HCT116 (cell line): ENCODE data around the gene TCIRG1. TPM values are rescaled to one million over a fixed set of nuclear protein-coding genes. Genes with fewer than 3 reads are reported as not detected.

Experiments
- ATAC-seq: fragments of 200-7000 bp; cut with Tn5 transposase; 2 replicates; pipeline ENCODE4 v1.9.1; 2020; ENCODE audit warnings: mild to moderate bottlenecking, moderate library complexity
- BruUV-seq: library from RNA; stranded (reverse); fragments of 400-500 nt; replicated peaks from 2 replicates; lab custom pipeline; 2021; lab: Mats Ljungman, UMichigan
- CTCF ChIA-PET: fragments of 300-600 bp; sonication (Branson Sonifier 250); formaldehyde crosslinking; loops from one replicate; lab custom pipeline; 2021; ENCODE audit warnings: antibody characterized with exemption; lab: Charles Lee
- POLR2A ChIA-PET: fragments of 300-600, 350-600 bp; sonication (Branson Sonifier 250); formaldehyde crosslinking; loops from one replicate; lab custom pipeline; 2021; ENCODE audit warnings: antibody characterized with exemption; lab: Charles Lee
- RAD21 ChIA-PET, 2 experiments: fragments of 300-600 bp; sonication (Branson Sonifier 250); formaldehyde crosslinking; loops; one replicate each; lab custom pipeline; 2023; ENCODE audit warnings: low total read pairs in 2 of 2; ENCODE audit not compliant: uncharacterized antibody in 2 of 2, unreplicated experiment in 2 of 2, low non-redundant PET in 1 of 2; lab: Charles Lee
- DNase-seq: peaks from one replicate; pipeline ENCODE4 v3.0.0-alpha.2; 2010; ENCODE audit warnings: low read depth, low spot score
- H2AFZ ChIP-seq: fragments of 200-600 bp; shearing (Covaris generic), sonication (generic); 2 replicates; pipeline ENCODE4 v1.6.1; 2017; ENCODE audit warnings: low read depth, mixed run types, mixed read lengths, antibody characterized with exemption, low read length; ENCODE audit not compliant: poor library complexity, severe bottlenecking
- H3K27ac ChIP-seq: 2 replicates; pipeline ENCODE4 v1.5.1; 2012; ENCODE audit warnings: low read depth, low read length
- H3K27me3 ChIP-seq: fragments of 200-600 bp; sonication (generic); 2 replicates; pipeline ENCODE4 v1.6.1; 2016; ENCODE audit warnings: mixed run types, low read length, mixed read lengths; ENCODE audit not compliant: insufficient read depth
- H3K36me3 ChIP-seq, 2 experiments: fragments of 200-500 bp in 1 of 2; fragments of 200-600 bp in 1 of 2; sonication (Bioruptor generic) in 1 of 2; sonication (generic) in 1 of 2; 2 replicates each; pipeline versions ENCODE4 v1.5.1 to v1.6.1; 2014 to 2016; ENCODE audit warnings: low read length in 2 of 2, inconsistent platforms in 1 of 2, mixed read lengths in 1 of 2, mixed run types in 1 of 2; ENCODE audit not compliant: insufficient read depth in 2 of 2, control insufficient read depth in 1 of 2
- H3K4me1 ChIP-seq, 2 experiments: fragments of 200-600 bp in 1 of 2; sonication (generic) in 1 of 2; 2 replicates each; pipeline versions ENCODE4 v1.5.1 to v1.6.1; 2012 to 2017; ENCODE audit warnings: low read length in 2 of 2, inconsistent platforms in 1 of 2, mild to moderate bottlenecking in 1 of 2, mixed read lengths in 1 of 2, mixed run types in 1 of 2, moderate library complexity in 1 of 2; ENCODE audit not compliant: insufficient read depth in 2 of 2, control insufficient read depth in 1 of 2
- H3K4me2 ChIP-seq: fragments of 200-600 bp; sonication (generic); 2 replicates; pipeline ENCODE4 v1.6.1; 2017; ENCODE audit warnings: mixed run types, low read length, mixed read lengths
- H3K4me3 ChIP-seq, 2 experiments: fragments of 200-600 bp in 1 of 2; sonication (generic) in 1 of 2; replicated peaks in 1 of 2; 2 replicates each; pipeline ENCODE4 v1.5.1; 2011 to 2016; ENCODE audit warnings: low read length in 2 of 2, control low read depth in 1 of 2, low read depth in 1 of 2, mild to moderate bottlenecking in 1 of 2, mixed read lengths in 1 of 2, mixed run types in 1 of 2
- H3K79me2 ChIP-seq: fragments of 200-600 bp; sonication (generic); 2 replicates; pipeline ENCODE4 v1.6.1; 2017; ENCODE audit warnings: mild to moderate bottlenecking, mixed run types, low read length, moderate library complexity, mixed read lengths; ENCODE audit not compliant: insufficient read depth
- H3K9ac ChIP-seq: fragments of 200-600 bp; sonication (generic); 2 replicates; pipeline ENCODE4 v1.6.1; 2016; ENCODE audit warnings: low read length, mixed read lengths
- H3K9me2 ChIP-seq: fragments of 200-600 bp; sonication (generic), shearing (Covaris generic); 2 replicates; pipeline ENCODE4 v1.6.1; 2017; ENCODE audit warnings: mixed run types, mild to moderate bottlenecking, moderate library complexity; ENCODE audit not compliant: insufficient read depth
- H3K9me3 ChIP-seq, 2 experiments: fragments of 200-500 bp in 1 of 2; fragments of 200-600 bp in 1 of 2; sonication (Bioruptor generic) in 1 of 2; sonication (generic) in 1 of 2; 2 replicates each; pipeline ENCODE4 v1.6.1; 2014 to 2017; ENCODE audit warnings: low read length in 2 of 2, mixed read lengths in 2 of 2, inconsistent platforms in 1 of 2, low read depth in 1 of 2, mild to moderate bottlenecking in 1 of 2, mixed run types in 1 of 2, moderate library complexity in 1 of 2; ENCODE audit not compliant: control insufficient read depth in 1 of 2, insufficient read depth in 1 of 2
- H4K20me1 ChIP-seq: fragments of 200-600 bp; sonication (generic), shearing (Covaris generic); 2 replicates; pipeline ENCODE4 v1.6.1; 2017; ENCODE audit warnings: mixed run types, mild to moderate bottlenecking, moderate library complexity; ENCODE audit not compliant: insufficient read depth
- ATF3 ChIP-seq: IDR thresholded peaks from 2 replicates; pipeline ENCODE4 v1.6.1; 2012
- CBX3 ChIP-seq: IDR thresholded peaks from 2 replicates; pipeline ENCODE4 v1.6.1; 2012; ENCODE audit warnings: low read depth
- CEBPB ChIP-seq: IDR thresholded peaks from 2 replicates; pipeline ENCODE4 v1.6.1; 2012; ENCODE audit warnings: low read depth
- CTCF ChIP-seq, 3 experiments: fragments of 200-600 bp in 1 of 3; sonication (generic) in 1 of 3; IDR thresholded peaks in 2 of 3; conservative IDR thresholded peaks in 1 of 3; 2 replicates each; pipeline ENCODE4 v1.5.1; 2012 to 2017; ENCODE audit warnings: low read depth in 2 of 3, low read length in 2 of 3, antibody characterized with exemption in 1 of 3, borderline replicate concordance in 1 of 3, control low read depth in 1 of 3, mild to moderate bottlenecking in 1 of 3, mixed read lengths in 1 of 3, mixed run types in 1 of 3, moderate library complexity in 1 of 3; ENCODE audit not compliant: insufficient read depth in 1 of 3
- EGR1 ChIP-seq: IDR thresholded peaks from 2 replicates; pipeline ENCODE4 v1.6.1; 2012; ENCODE audit warnings: low read depth
- ELF1 ChIP-seq: IDR thresholded peaks from 2 replicates; pipeline ENCODE4 v1.6.1; 2012; ENCODE audit warnings: low read depth, borderline replicate concordance
- EZH2 ChIP-seq: fragments of 200-600 bp; sonication (generic); IDR thresholded peaks from 2 replicates; pipeline ENCODE4 v1.6.1; 2017; ENCODE audit warnings: antibody characterized with exemption, mixed run types
- EZH2phosphoT487 ChIP-seq: fragments of 200-600 bp; IDR thresholded peaks from 2 replicates; pipeline ENCODE4 v1.6.1; 2018; ENCODE audit warnings: antibody characterized with exemption, borderline replicate concordance
- FOSL1 ChIP-seq: IDR thresholded peaks from 2 replicates; pipeline ENCODE4 v1.6.1; 2012; ENCODE audit warnings: low read depth
- JUND ChIP-seq: IDR thresholded peaks from 2 replicates; pipeline ENCODE4 v1.6.1; 2012
- POLR2A ChIP-seq: IDR thresholded peaks from 2 replicates; pipeline ENCODE4 v1.7.0; 2011; ENCODE audit warnings: borderline replicate concordance; ENCODE audit not compliant: insufficient read depth, insufficient read length; ENCODE audit errors: extremely low read depth
- POLR2AphosphoS5 ChIP-seq: IDR thresholded peaks from 2 replicates; pipeline ENCODE4 v1.6.1; 2011; ENCODE audit warnings: mild to moderate bottlenecking, low read depth, low read length, moderate library complexity
- RAD21 ChIP-seq: IDR thresholded peaks from 2 replicates; pipeline ENCODE4 v1.6.1; 2012; ENCODE audit warnings: low read depth, mild to moderate bottlenecking
- SIN3A ChIP-seq: IDR thresholded peaks from 2 replicates; pipeline ENCODE4 v1.6.1; 2012; ENCODE audit warnings: low read depth
- SRF ChIP-seq: IDR thresholded peaks from 2 replicates; pipeline ENCODE4 v1.6.1; 2012; ENCODE audit warnings: low read depth
- TCF7L2 ChIP-seq: IDR thresholded peaks from 2 replicates; pipeline ENCODE4 v1.7.0; 2011; ENCODE audit warnings: borderline replicate concordance, inconsistent platforms; ENCODE audit not compliant: insufficient read depth, insufficient read length; ENCODE audit errors: extremely low read depth
- YY1 ChIP-seq: IDR thresholded peaks from 2 replicates; pipeline ENCODE4 v1.6.1; 2011; ENCODE audit warnings: low read length, low read depth, moderate library complexity, mild to moderate bottlenecking; ENCODE audit not compliant: insufficient replicate concordance; ENCODE audit errors: extremely low read depth
- ZBTB33 ChIP-seq: IDR thresholded peaks from 2 replicates; pipeline ENCODE4 v1.6.1; 2011; ENCODE audit warnings: mild to moderate bottlenecking, low read length, moderate library complexity; ENCODE audit not compliant: insufficient replicate concordance; ENCODE audit errors: extremely low read depth
- ZFX ChIP-seq: fragments of 450-650 bp; IDR thresholded peaks from 2 replicates; pipeline ENCODE4 v1.6.1; 2017
- ZNF274 ChIP-seq: fragments of 200-500 bp; sonication (Bioruptor generic); IDR thresholded peaks from 2 replicates; pipeline ENCODE4 v1.6.1; 2014; ENCODE audit warnings: mild to moderate bottlenecking, low read depth, low read length, inconsistent platforms
- intact Hi-C: fragments of 100-400 bp; cut with micrococcal nuclease; formaldehyde crosslinking; loops from 2 replicates; pipeline ENCODE4 v1.10.0; 2022
- total RNA-seq: library from RNA; stranded (reverse); gene quantifications from one replicate; pipeline ENCODE4 v1.2.1, GENCODE V29; 2021; ENCODE audit not compliant: unreplicated experiment

The TCIRG1 gene
- total RNA-seq, 1 experiment from 2014 or later, result 101 TPM

- TF ChIP-seq TCF7L2 (no peak), SIN3A (no peak), ELF1 (no peak), ZFX (no peak)
Measured at GRCh38 chr11:68061508-68061907, 22.7 kb downstream of the TCIRG1 start (continued).

- H3K27ac ChIP-seq, result no peak overlapping the region
- no peaks in the 10 kb centered on the region for H3K9me2 ChIP-seq
- H3K9ac ChIP-seq, result no peak overlapping the region
- no peak overlapping the region for H2AFZ ChIP-seq
- ATAC-seq, result no peak
- POLR2A ChIA-PET, result no interaction called here
- CTCF ChIA-PET, result no interaction called here
- TF ChIP-seq CTCF (IDR thresholded peaks at IDR 0.05 in 2 of 3, conservative IDR thresholded peaks at IDR 0.05 in 1 of 3; ENCODE audit: borderline replicate concordance in 1 of 3, insufficient read depth in 1 of 3, low read depth in 2 of 3, low read length in 2 of 3) (no peak), ELF1 (no peak), RAD21 (no peak), EZH2 (no peak), YY1 (no peak), ZBTB33 (no peak), POLR2AphosphoS5 (no peak), ZFX (no peak), ATF3 (no peak), POLR2A (no peak), EZH2phosphoT487 (no peak), EGR1 (no peak), TCF7L2 (no peak), CBX3 (no peak), FOSL1 (no peak), SRF (no peak), SIN3A (no peak), ZNF274 (no peak), CEBPB (no peak), JUND (no peak)
- TF ChIP-seq, all 23 proteins: peak for 0
- Histone ChIP-seq H3K27me3 (no peaks in the 10 kb centered on the region), H4K20me1 (no peaks in the 10 kb centered on the region), H3K9me3 (no peaks in the 10 kb centered on the region), H3K79me2 (no peaks in the 10 kb centered on the region), H3K4me2 (no peak overlapping the region), H3K36me3 (peaks cover 25 to 56% of the 10 kb centered on the region in 2 experiments), H3K4me1 (no peaks in the 10 kb centered on the region), H3K4me3 (no peak overlapping the region)
- intact Hi-C loops, result no loop called here
- RAD21 ChIA-PET, result no interaction called here
- BruUV-seq, result no TSS peak
- no peak for DNase-seq
Measured at GRCh38 chr11:68064926-68065325, 26.1 kb downstream of the TCIRG1 start.
